Activated T-helper 17 cell treated with anti-CD3 and anti-CD28 coated beads, Interleukin-2, amount 50 U/mL, for 72 hours (primary cell): ENCODE data around the gene DHPS. TPM values are rescaled to one million over a fixed set of nuclear protein-coding genes. Genes with fewer than 3 reads are reported as not detected.
"Not testable (repeated sequence)": the region's sequence is repeated elsewhere in the genome, so short reads cannot be mapped to it uniquely, and the experiment has no call there.

Source experiments
- ATAC-seq: fragments of 150-1000 bp; cut with Tn5 transposase; replicated peaks from 2 replicates; pipeline ENCODE4 v1.10.0; 2021; ENCODE audit warnings: mild to moderate bottlenecking, moderate library complexity
- H3K27ac Mint-ChIP-seq: one replicate; pipeline ENCODE4 v1.8.0; 2022; ENCODE audit warnings: mixed read lengths
- H3K27me3 Mint-ChIP-seq: one replicate; pipeline ENCODE4 v1.8.0; 2022; ENCODE audit warnings: mixed read lengths
- H3K36me3 Mint-ChIP-seq: one replicate; pipeline ENCODE4 v1.8.0; 2022; ENCODE audit warnings: low read depth, mild to moderate bottlenecking, mixed read lengths
- H3K4me1 Mint-ChIP-seq: one replicate; pipeline ENCODE4 v1.8.0; 2022; ENCODE audit warnings: mixed read lengths
- H3K4me3 Mint-ChIP-seq: one replicate; pipeline ENCODE4 v1.8.0; 2022; ENCODE audit warnings: mild to moderate bottlenecking, mixed read lengths
- H3K9me3 Mint-ChIP-seq: one replicate; pipeline ENCODE4 v1.8.0; 2022; ENCODE audit warnings: mixed read lengths
- total RNA-seq, 2 donors: library from RNA; stranded (reverse); gene quantifications; one replicate each; pipeline ENCODE4 v1.2.3, GENCODE V29; 2022

The DHPS gene
- total RNA-seq, 2 donors from 2014 or later, result 125 to 167 TPM

GRCh38 chr19:12656899-12657571 lies 24.6 kb downstream of the DHPS start:
- no peak overlapping the region for H3K27ac Mint-ChIP-seq
- no peak overlapping the region for H3K4me3 Mint-ChIP-seq
- peaks cover 92% of the 10 kb centered on the region for H3K36me3 Mint-ChIP-seq
- H3K9me3 Mint-ChIP-seq, result no peaks in the 10 kb centered on the region
- H3K27me3 Mint-ChIP-seq, result no peaks in the 10 kb centered on the region
- peak; percentile 53 for ATAC-seq
- peaks cover 5% of the 10 kb centered on the region for H3K4me1 Mint-ChIP-seq

- no peaks in the 10 kb centered on the region for H3K27me3 Mint-ChIP-seq
Measured at GRCh38 chr19:12655546-12655945, 26.1 kb downstream of the DHPS start.

GRCh38 chr19:12652219-12652618 lies 29.5 kb downstream of the DHPS start:
- H3K27ac Mint-ChIP-seq, result no peak overlapping the region
- peaks cover 77% of the 10 kb centered on the region for H3K36me3 Mint-ChIP-seq
- no peak overlapping the region for H3K4me3 Mint-ChIP-seq
- peaks cover 5% of the 10 kb centered on the region for H3K4me1 Mint-ChIP-seq
- no peaks in the 10 kb centered on the region for H3K27me3 Mint-ChIP-seq
- no peak for ATAC-seq
- H3K9me3 Mint-ChIP-seq, result no peaks in the 10 kb centered on the region

More at GRCh38 chr19:12655546-12655945, 26.1 kb downstream of the DHPS start:
- Mint-ChIP-seq H3K9me3 (no peaks in the 10 kb centered on the region), H3K4me3 (no peak overlapping the region), H3K27ac (peak overlapping the region; percentile 49), H3K36me3 (peaks cover 91% of the 10 kb centered on the region), H3K4me1 (peaks cover 5% of the 10 kb centered on the region)
- no peak for ATAC-seq

GRCh38 chr19:12649941-12650340 lies 31.7 kb downstream of the DHPS start:
- ATAC-seq, result no peak
- H3K27me3 Mint-ChIP-seq, result no peaks in the 10 kb centered on the region
- H3K36me3 Mint-ChIP-seq, result peaks cover 67% of the 10 kb centered on the region
- no peaks in the 10 kb centered on the region for H3K4me1 Mint-ChIP-seq
- no peak overlapping the region for H3K27ac Mint-ChIP-seq
- no peaks in the 10 kb centered on the region for H3K9me3 Mint-ChIP-seq
- no peak overlapping the region for H3K4me3 Mint-ChIP-seq

- Mint-ChIP-seq H3K9me3 (no peaks in the 10 kb centered on the region), H3K27me3 (no peaks in the 10 kb centered on the region), H3K36me3 (peaks cover 67% of the 10 kb centered on the region)
Measured at GRCh38 chr19:12648088-12648487, 33.6 kb downstream of the DHPS start.

GRCh38 chr19:12647490-12648071 lies 34.1 kb downstream of the DHPS start:
- no peaks in the 10 kb centered on the region for H3K9me3 Mint-ChIP-seq
- H3K27ac Mint-ChIP-seq, result no peak overlapping the region
- H3K27me3 Mint-ChIP-seq, result no peaks in the 10 kb centered on the region
- no peak overlapping the region for H3K4me3 Mint-ChIP-seq
- peaks cover 66% of the 10 kb centered on the region for H3K36me3 Mint-ChIP-seq
- peak; percentile 76 for ATAC-seq
- no peaks in the 10 kb centered on the region for H3K4me1 Mint-ChIP-seq

More at GRCh38 chr19:12648088-12648487, 33.6 kb downstream of the DHPS start:
- H3K4me3 Mint-ChIP-seq, result no peak overlapping the region
- no peak for ATAC-seq
- H3K4me1 Mint-ChIP-seq, result no peaks in the 10 kb centered on the region
- no peak overlapping the region for H3K27ac Mint-ChIP-seq

GRCh38 chr19:12647047-12647446 lies 34.6 kb downstream of the DHPS start:
- no peaks in the 10 kb centered on the region for H3K9me3 Mint-ChIP-seq
- H3K27ac Mint-ChIP-seq, result no peak overlapping the region
- H3K4me1 Mint-ChIP-seq, result no peaks in the 10 kb centered on the region
- H3K4me3 Mint-ChIP-seq, result no peak overlapping the region
- ATAC-seq, result no peak
- no peaks in the 10 kb centered on the region for H3K27me3 Mint-ChIP-seq
- H3K36me3 Mint-ChIP-seq, result peaks cover 61% of the 10 kb centered on the region

GRCh38 chr19:12646551-12646950 lies 35.1 kb downstream of the DHPS start:
- Mint-ChIP-seq H3K4me1 (no peaks in the 10 kb centered on the region), H3K9me3 (no peaks in the 10 kb centered on the region), H3K27me3 (no peaks in the 10 kb centered on the region), H3K27ac (no peak overlapping the region), H3K4me3 (no peak overlapping the region), H3K36me3 (peaks cover 56% of the 10 kb centered on the region)
- ATAC-seq, result no peak

- peaks cover 34% of the 10 kb centered on the region for H3K36me3 Mint-ChIP-seq
- not testable (repeated sequence) for ATAC-seq, H3K9me3 Mint-ChIP-seq, H3K27me3 Mint-ChIP-seq, H3K4me1 Mint-ChIP-seq, H3K27ac Mint-ChIP-seq, H3K4me3 Mint-ChIP-seq
Measured at GRCh38 chr19:12643716-12644115, 38.0 kb downstream of the DHPS start.

- Mint-ChIP-seq H3K36me3 (peaks cover 30% of the 10 kb centered on the region), H3K4me1 (no peaks in the 10 kb centered on the region), H3K27ac (no peak overlapping the region), H3K4me3 (no peak overlapping the region), H3K9me3 (no peaks in the 10 kb centered on the region), H3K27me3 (no peaks in the 10 kb centered on the region)
- no peak for ATAC-seq
Measured at GRCh38 chr19:12642506-12642905, 39.2 kb downstream of the DHPS start.

GRCh38 chr19:12641456-12641855 lies 40.2 kb downstream of the DHPS start:
- H3K36me3 Mint-ChIP-seq, result peaks cover 20% of the 10 kb centered on the region
- H3K4me1 Mint-ChIP-seq, result no peaks in the 10 kb centered on the region
- H3K27ac Mint-ChIP-seq, result no peak overlapping the region
- peak overlapping the region; percentile 20 for H3K4me3 Mint-ChIP-seq
- H3K9me3 Mint-ChIP-seq, result no peaks in the 10 kb centered on the region
- no peaks in the 10 kb centered on the region for H3K27me3 Mint-ChIP-seq
- ATAC-seq, result no peak

- peak overlapping the region; percentile 69 for H3K4me3 Mint-ChIP-seq
Measured at GRCh38 chr19:12639901-12640613, 41.6 kb downstream of the DHPS start.

GRCh38 chr19:12638611-12639182 lies 43.0 kb downstream of the DHPS start:
- H3K27me3 Mint-ChIP-seq, result no peaks in the 10 kb centered on the region
- H3K4me1 Mint-ChIP-seq, result peaks cover 5% of the 10 kb centered on the region
- no peaks in the 10 kb centered on the region for H3K9me3 Mint-ChIP-seq
- H3K36me3 Mint-ChIP-seq, result peaks cover 12% of the 10 kb centered on the region
- H3K4me3 Mint-ChIP-seq, result no peak overlapping the region
- H3K27ac Mint-ChIP-seq, result no peak overlapping the region
- ATAC-seq, result no peak

More at GRCh38 chr19:12639901-12640613, 41.6 kb downstream of the DHPS start:
- Mint-ChIP-seq H3K36me3 (peaks cover 15% of the 10 kb centered on the region), H3K27ac (peak overlapping the region; percentile 69), H3K27me3 (no peaks in the 10 kb centered on the region), H3K4me1 (peaks cover 3% of the 10 kb centered on the region), H3K9me3 (no peaks in the 10 kb centered on the region)
- peak; percentile 96 for ATAC-seq

- no peak overlapping the region for H3K4me3 Mint-ChIP-seq
- no peaks in the 10 kb centered on the region for H3K27me3 Mint-ChIP-seq
- H3K36me3 Mint-ChIP-seq, result peaks cover 14% of the 10 kb centered on the region
- no peak overlapping the region for H3K27ac Mint-ChIP-seq
- ATAC-seq, result no peak
- peaks cover 5% of the 10 kb centered on the region for H3K4me1 Mint-ChIP-seq
- no peaks in the 10 kb centered on the region for H3K9me3 Mint-ChIP-seq
Measured at GRCh38 chr19:12636631-12637030, 45.0 kb downstream of the DHPS start.
